Panc1 (cell line): ENCODE measurements around the gene TXK. TPM values are rescaled to one million over a fixed set of nuclear protein-coding genes. Genes with fewer than 3 reads are reported as not detected.

Experiments
- ATAC-seq: fragments of 200-7000 bp; cut with Tn5 transposase; 2 replicates; pipeline ENCODE4 v1.9.1; 2020; ENCODE audit warnings: mild to moderate bottlenecking, moderate library complexity
- BruUV-seq: library from RNA; stranded (reverse); fragments of 400-500 nt; replicated peaks from 2 replicates; lab custom pipeline; 2021; lab: Mats Ljungman, UMichigan
- CTCF ChIA-PET: fragments of 300-600 bp; sonication (Branson Sonifier 250); formaldehyde crosslinking; loops from one replicate; lab custom pipeline; 2022; ENCODE audit warnings: antibody characterized with exemption; lab: Charles Lee
- POLR2A ChIA-PET: fragments of 300-600 bp; sonication (Branson Sonifier 250); formaldehyde crosslinking; loops from one replicate; lab custom pipeline; 2022; ENCODE audit warnings: antibody characterized with exemption; lab: Charles Lee
- DNase-seq: peaks from one replicate; pipeline ENCODE4 v3.0.0-alpha.2; 2010; ENCODE audit warnings: low read depth, low spot score
- H3K27ac ChIP-seq: 2 replicates; pipeline ENCODE4 v1.5.1; 2011; ENCODE audit warnings: mild to moderate bottlenecking, low read length, inconsistent platforms
- H3K27me3 ChIP-seq: fragments of 200-500 bp; sonication (Bioruptor generic); 2 replicates; pipeline ENCODE4 v1.6.0; 2014; ENCODE audit warnings: low read length, inconsistent platforms; ENCODE audit not compliant: control insufficient read depth, insufficient read depth
- H3K36me3 ChIP-seq: fragments of 200-500 bp; sonication (Bioruptor generic); 2 replicates; pipeline ENCODE4 v1.5.1; 2014; ENCODE audit warnings: inconsistent platforms, mild to moderate bottlenecking, low read length, moderate library complexity; ENCODE audit not compliant: control insufficient read depth, insufficient read depth
- H3K4me1 ChIP-seq: 2 replicates; pipeline ENCODE4 v1.5.1; 2011; ENCODE audit warnings: inconsistent platforms, mild to moderate bottlenecking, low read length, moderate library complexity; ENCODE audit not compliant: control insufficient read depth, insufficient read depth
- H3K4me3 ChIP-seq, 2 experiments: 2 replicates each; pipeline ENCODE4 v1.5.1; 2011 to 2012; ENCODE audit warnings: low read depth in 2 of 2, low read length in 2 of 2, mild to moderate bottlenecking in 2 of 2, inconsistent platforms in 1 of 2, moderate library complexity in 1 of 2
- H3K9me3 ChIP-seq: fragments of 200-500 bp; sonication (Bioruptor generic); 2 replicates; pipeline ENCODE4 v1.5.1; 2014; ENCODE audit warnings: low read depth, mild to moderate bottlenecking, inconsistent platforms, low read length, moderate library complexity; ENCODE audit not compliant: control insufficient read depth, insufficient read depth
- POLR2AphosphoS5 ChIP-seq: IDR thresholded peaks from 2 replicates; pipeline ENCODE4 v1.6.1; 2012; ENCODE audit warnings: mild to moderate bottlenecking, low read depth, low read length, moderate library complexity
- SIN3A ChIP-seq: IDR thresholded peaks from 2 replicates; pipeline ENCODE4 v1.6.1; 2012; ENCODE audit warnings: low read depth, mild to moderate bottlenecking, low read length, moderate library complexity, borderline replicate concordance; ENCODE audit not compliant: insufficient read depth
- TCF7L2 ChIP-seq: IDR thresholded peaks from 2 replicates; pipeline ENCODE4 v1.6.1; 2011; ENCODE audit warnings: mild to moderate bottlenecking, low read depth, low read length, inconsistent platforms
- in situ Hi-C: cut with HindIII; loops from 2 replicates; pipeline ENCODE4 v1.10.0; 2016; ENCODE audit warnings: low sequenced_read_pairs, low pct_unique_long_range_greater_than_20kb
- intact Hi-C: fragments of 100-400 bp; cut with micrococcal nuclease; formaldehyde crosslinking; loops from one replicate; pipeline ENCODE4 v1.10.0; 2022; ENCODE audit not compliant: unreplicated experiment
- total RNA-seq: library from RNA; stranded (reverse); gene quantifications from one replicate; pipeline ENCODE4 v1.2.1, GENCODE V29; 2021; ENCODE audit not compliant: unreplicated experiment
- TF ChIP-seq, protein P1 (sequence below): fragments of 450-650 bp; IDR thresholded peaks from 2 replicates; pipeline ENCODE4 v1.5.1; 2017; ENCODE audit warnings: mild to moderate bottlenecking
- TF ChIP-seq, protein P2 (sequence below), 2 experiments: IDR thresholded peaks; 2 replicates each; pipeline ENCODE4 v1.6.1; 2011 to 2012; ENCODE audit warnings: low read depth in 2 of 2, control low read depth in 1 of 2, low read length in 1 of 2, mild to moderate bottlenecking in 1 of 2, moderate library complexity in 1 of 2; ENCODE audit not compliant: insufficient read depth in 1 of 2

TXK gene
- total RNA-seq, 1 experiment from 2014 or later, result 0.26 TPM

DNA sequence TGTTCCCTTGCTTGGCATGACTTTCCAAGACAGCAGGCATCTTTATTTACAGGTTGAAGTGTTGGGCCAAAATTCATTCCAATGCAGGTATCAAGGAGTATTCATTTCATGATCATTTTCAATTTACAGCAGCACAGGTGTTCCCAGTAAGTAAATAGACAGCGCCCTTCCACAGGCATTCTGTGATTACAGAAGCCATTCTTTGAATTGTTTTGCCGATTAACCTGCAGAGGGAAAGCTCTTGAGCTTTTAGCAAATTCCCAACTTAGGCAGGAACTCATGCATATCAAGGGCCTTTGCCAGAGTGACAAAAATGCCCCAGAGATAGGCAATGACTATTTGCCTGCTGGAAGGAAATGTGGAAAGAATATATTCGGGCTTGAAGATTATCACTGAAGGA is 6.8 kb downstream of the TXK start:
- H3K4me3 ChIP-seq, result no peak overlapping the region
- no peaks in the 10 kb centered on the region; the same call in 1 of the 2 replicates for H3K4me1 ChIP-seq
- H3K27ac ChIP-seq, result no peak overlapping the region
- H3K9me3 ChIP-seq, result no peaks in the 10 kb centered on the region
- H3K27me3 ChIP-seq, result no peaks in the 10 kb centered on the region
- TF ChIP-seq, protein P1, sequence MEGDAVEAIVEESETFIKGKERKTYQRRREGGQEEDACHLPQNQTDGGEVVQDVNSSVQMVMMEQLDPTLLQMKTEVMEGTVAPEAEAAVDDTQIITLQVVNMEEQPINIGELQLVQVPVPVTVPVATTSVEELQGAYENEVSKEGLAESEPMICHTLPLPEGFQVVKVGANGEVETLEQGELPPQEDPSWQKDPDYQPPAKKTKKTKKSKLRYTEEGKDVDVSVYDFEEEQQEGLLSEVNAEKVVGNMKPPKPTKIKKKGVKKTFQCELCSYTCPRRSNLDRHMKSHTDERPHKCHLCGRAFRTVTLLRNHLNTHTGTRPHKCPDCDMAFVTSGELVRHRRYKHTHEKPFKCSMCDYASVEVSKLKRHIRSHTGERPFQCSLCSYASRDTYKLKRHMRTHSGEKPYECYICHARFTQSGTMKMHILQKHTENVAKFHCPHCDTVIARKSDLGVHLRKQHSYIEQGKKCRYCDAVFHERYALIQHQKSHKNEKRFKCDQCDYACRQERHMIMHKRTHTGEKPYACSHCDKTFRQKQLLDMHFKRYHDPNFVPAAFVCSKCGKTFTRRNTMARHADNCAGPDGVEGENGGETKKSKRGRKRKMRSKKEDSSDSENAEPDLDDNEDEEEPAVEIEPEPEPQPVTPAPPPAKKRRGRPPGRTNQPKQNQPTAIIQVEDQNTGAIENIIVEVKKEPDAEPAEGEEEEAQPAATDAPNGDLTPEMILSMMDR, result no peak
- no peak for TF ChIP-seq POLR2AphosphoS5
- TF ChIP-seq, protein P2, sequence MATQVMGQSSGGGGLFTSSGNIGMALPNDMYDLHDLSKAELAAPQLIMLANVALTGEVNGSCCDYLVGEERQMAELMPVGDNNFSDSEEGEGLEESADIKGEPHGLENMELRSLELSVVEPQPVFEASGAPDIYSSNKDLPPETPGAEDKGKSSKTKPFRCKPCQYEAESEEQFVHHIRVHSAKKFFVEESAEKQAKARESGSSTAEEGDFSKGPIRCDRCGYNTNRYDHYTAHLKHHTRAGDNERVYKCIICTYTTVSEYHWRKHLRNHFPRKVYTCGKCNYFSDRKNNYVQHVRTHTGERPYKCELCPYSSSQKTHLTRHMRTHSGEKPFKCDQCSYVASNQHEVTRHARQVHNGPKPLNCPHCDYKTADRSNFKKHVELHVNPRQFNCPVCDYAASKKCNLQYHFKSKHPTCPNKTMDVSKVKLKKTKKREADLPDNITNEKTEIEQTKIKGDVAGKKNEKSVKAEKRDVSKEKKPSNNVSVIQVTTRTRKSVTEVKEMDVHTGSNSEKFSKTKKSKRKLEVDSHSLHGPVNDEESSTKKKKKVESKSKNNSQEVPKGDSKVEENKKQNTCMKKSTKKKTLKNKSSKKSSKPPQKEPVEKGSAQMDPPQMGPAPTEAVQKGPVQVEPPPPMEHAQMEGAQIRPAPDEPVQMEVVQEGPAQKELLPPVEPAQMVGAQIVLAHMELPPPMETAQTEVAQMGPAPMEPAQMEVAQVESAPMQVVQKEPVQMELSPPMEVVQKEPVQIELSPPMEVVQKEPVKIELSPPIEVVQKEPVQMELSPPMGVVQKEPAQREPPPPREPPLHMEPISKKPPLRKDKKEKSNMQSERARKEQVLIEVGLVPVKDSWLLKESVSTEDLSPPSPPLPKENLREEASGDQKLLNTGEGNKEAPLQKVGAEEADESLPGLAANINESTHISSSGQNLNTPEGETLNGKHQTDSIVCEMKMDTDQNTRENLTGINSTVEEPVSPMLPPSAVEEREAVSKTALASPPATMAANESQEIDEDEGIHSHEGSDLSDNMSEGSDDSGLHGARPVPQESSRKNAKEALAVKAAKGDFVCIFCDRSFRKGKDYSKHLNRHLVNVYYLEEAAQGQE (IDR thresholded peaks at IDR 0.05; ENCODE audit: insufficient read depth in 1 of 2, low read depth in 2 of 2, low read length in 1 of 2), result no peak
- no peak for TF ChIP-seq TCF7L2
- no peak for TF ChIP-seq SIN3A
- ChIA-PET POLR2A (no interaction called here), CTCF (interaction anchor here (0.6 kb wide), 1 partner anchor 259 kb away, joined by 4 read pairs; no protein-coding TSS in a partner anchor)
- ATAC-seq, result no peak
- DNase-seq, result no peak
- H3K36me3 ChIP-seq, result no peaks in the 10 kb centered on the region
- intact Hi-C loops, result loop anchor here (5.0 to 10.0 kb wide), 2 partner anchors 165 to 368 kb away; partner anchors contain the start of gene ZAR1
- in situ Hi-C loops, result no loop called here
- no TSS peak for BruUV-seq

DNA sequence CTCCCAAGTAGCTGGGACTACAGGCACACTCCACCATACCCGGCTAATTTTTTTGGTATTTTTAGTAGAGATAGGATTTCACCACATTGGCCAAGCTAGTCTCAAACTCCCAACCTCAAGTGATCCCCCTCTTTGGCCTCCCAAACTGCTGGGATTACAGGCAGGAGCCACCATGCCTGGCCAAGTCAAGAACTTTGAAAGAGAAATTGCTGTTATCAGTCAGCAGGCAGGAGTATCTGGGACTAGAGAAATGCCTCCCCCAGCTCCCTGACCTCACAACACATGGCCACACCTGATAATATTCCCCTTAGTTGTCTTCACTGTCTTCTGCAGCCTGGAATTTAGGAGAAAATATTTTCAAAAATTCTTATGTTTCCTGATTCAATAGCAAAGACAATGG is 7.4 kb downstream of the TXK start:
- H3K4me1 ChIP-seq, result no peaks in the 10 kb centered on the region; the same call in 1 of the 2 replicates
- no peak overlapping the region for H3K27ac ChIP-seq
- CTCF ChIA-PET, result no interaction called here
- H3K4me3 ChIP-seq, result no peak overlapping the region
- H3K27me3 ChIP-seq, result no peaks in the 10 kb centered on the region
- intact Hi-C loops (loop anchor here (5.0 to 10.0 kb wide), 2 partner anchors 166 to 368 kb away; partner anchors contain the start of gene ZAR1), in situ Hi-C loops (no loop called here)
- no TSS peak for BruUV-seq
- ATAC-seq, result no peak
- no peaks in the 10 kb centered on the region for H3K36me3 ChIP-seq
- POLR2A ChIA-PET, result no interaction called here
- TF ChIP-seq, protein P2 (IDR thresholded peaks at IDR 0.05; ENCODE audit: insufficient read depth in 1 of 2, low read depth in 2 of 2, low read length in 1 of 2), result no peak
- TF ChIP-seq, protein P1, result no peak
- no peak for TF ChIP-seq POLR2AphosphoS5
- TF ChIP-seq TCF7L2, result no peak
- TF ChIP-seq SIN3A, result no peak
- no peaks in the 10 kb centered on the region for H3K9me3 ChIP-seq
- DNase-seq, result no peak
